ENCODE data around the gene C1orf146.
"Not testable (repeated sequence)": the region's sequence is repeated elsewhere in the genome, so short reads cannot be mapped to it uniquely, and the experiment has no call there.

C1orf146 gene, protein sequence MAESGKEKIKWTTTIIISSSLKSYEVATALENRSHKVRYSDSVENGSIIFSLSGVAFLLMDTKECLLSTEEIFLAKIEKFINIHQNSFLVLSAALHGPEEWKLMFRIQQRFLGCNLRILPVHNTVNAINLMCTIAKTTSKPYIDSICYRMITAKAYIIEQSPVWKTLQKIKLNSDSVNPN

DNA sequence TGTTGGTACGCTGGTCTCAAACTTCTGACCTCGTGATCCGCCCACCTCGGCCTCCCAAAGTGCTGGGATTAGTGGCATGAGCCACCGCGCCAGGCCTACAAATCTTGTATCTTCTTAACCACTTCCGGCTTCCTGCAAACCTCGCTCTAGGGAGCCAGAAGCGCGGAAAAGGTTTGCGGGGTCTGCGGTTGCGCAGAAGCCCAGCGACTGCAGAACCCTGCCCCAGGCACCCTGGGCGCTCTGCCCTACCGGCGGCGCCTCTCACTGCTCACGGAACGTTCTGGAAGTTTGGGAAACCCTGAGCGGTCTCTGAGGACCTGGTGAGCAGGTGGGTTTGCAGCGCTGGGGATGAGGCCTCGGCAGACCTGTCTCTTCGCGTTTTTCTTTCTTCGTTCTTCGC, at the start of gene C1orf146:
Gene C1orf146 (plus strand): TSS at position 195 of the 400 bp plus-strand sequence. CDS start 13,506 bp downstream, outside the sequence.
- no peak for DNase-seq

DNA sequence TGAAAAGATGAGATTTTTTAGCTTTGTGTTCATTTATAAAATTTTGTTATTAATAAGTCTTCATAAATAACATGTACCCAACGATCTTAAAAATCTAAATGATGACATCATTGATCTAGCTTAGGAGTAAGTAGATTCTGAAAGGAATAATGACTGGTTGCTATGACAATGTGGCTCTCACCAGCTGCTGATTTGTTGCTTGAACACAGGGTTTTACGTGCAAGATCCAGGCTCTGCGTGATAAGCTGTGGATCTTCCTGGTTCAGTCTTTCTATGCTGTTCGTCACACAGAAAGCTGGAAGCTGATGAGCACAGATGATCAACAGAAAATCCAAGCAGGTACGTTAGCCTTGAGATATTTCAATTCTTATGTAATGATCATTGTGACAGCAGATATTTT, 49.1 kb upstream of the C1orf146 start:
- DNase-seq: peak; percentile 65

DNA sequence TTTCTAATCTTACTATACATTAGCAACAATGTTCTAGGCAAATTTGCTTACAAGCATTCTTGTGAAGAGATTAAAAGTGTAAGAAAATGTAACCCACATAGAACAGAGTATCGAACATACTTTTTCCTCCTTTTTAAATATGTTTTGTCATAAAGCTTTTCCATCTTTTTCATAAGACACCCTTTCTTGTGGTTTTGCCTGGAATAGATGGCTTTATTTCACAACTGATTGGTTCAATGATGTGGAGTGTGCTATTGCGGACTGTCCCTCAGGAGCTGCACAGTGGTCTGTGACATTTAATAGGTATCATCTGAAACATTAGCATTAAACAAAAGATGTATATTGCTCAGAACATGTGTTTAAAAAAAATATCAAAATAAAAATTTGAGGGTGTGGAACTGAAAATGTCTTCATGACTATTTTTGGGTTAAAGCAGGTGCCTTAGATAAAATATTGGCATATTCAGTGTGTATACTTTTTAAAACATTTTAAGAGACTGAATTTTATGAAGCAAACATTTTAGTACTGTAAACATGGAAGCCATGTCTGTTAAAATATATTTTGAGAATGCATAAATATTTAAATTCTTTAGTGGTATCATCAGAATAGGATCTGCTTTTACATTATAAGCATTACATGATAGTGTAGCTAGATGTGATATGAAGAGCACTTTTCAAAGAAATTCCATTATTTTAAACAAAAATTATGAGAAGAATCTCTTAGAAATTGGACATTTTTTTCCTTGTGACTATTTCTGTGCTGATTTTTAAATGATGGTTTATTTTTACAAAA, 48.3 kb upstream of the C1orf146 start:
- no peak for DNase-seq

DNA sequence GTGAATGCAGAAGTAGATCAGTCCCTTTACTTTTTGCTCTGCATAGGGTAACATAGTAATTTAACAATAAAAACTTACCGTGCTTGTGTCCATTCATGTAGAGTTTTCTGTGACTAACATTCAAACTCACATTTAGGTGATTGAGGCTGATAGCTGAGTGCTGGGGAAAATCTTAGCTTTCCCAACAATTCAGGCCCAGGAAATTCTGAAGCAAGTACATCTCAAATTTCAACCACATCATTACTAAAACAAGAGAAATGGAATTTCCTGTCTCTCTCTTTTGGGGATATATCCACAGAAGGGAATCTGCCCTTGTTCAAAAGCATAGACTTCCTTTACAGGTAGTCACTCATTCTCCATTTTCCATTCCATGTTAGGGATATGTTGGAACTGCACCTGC, 33.1 kb upstream of the C1orf146 start:
- no peak for DNase-seq

DNA sequence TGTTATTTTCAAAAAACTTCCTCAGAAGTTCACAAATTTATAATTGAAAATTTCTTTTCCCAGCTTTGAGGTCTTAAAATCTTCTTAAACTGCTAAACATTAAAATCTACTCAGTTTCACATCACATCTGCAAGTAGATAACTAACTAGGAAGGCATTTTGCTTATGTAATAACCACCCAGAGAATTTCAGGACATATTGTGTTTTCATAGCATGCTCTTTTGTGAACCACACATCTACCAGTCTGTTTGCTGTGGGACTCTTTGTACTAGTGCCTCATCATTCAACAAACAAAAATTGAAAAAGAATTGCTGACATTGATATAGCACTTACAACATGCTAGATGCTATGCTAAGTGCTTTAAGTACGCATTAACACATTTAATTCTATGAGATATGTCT, 31.6 kb upstream of the C1orf146 start:
- DNase-seq: no peak

DNA sequence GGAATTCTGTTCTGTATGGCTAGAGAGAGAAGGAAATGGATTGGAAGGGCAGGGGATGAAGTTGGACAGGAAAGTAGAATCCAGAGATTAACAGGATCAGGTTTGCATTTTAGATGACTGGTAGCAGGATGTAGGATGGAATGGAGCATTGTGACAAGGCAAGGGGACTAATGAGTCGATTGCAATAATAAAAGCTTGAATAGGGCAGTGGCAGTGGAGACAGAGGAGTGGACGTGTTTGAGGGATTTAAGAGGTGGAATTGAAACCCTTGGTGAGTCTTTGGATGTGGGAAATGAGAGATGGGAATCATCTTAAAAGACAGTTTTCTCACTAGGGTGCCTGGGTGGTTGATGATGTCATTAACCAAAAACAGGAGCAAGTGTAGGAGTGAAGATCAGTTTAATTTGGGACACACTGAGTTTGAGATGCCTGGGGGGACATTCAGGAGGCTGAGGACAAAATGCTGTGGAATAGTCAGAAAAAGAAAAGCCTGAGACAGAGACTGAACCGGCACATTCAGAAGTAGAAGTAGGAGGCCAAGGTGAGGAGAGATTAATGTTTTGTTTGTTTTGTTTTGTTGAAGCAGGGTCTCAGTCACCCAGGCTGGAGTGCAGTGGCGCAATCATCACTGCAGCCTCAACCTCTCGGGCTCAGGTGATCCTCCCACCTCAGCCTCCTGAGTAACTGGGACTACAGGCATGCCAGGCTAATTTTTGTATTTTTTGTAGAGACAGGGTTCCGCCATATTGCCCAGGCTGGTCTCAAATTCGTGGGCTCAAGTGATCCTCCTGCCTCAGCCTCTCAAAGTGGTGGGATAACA, 29.1 kb upstream of the C1orf146 start:
- no peak for DNase-seq

DNA sequence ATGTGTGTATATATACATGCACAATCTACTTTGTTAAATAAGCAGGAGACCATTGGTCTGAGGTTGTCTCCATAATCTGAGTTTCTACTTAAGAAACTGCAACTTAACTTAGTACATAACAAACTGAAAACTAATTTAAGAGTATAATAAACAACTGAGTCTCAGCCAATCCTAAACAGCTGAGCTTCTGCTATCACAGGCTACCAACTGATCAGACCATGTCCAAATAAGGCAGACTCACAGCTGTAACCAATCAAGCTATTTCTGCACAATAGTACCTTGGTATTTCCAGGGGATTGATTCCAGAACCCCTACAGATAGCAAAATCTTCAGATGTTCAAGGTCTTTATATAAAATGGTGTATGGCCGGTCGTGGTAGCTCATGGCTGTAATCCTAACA, 26.0 kb upstream of the C1orf146 start:
- no peak for DNase-seq

DNA sequence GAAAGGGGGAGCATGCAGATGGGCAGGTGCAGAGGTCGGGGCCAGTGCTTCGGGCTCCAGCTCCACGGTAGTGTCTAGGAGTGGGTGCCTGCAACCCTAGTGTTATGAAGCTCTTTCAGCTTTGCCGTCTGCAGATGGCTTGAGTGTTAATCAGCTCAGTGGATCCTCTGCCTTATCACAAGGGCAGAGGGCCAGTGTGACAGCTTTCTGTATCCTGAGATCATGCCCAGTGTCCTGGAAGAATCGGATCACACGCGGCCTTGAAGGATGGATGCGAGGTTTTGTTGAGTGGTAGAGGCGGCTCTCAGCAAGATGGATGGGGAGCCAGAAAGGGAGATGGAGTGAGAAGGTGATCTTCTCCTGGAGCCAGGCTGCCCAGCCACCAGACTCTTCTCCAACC, 25.5 kb upstream of the C1orf146 start:
- DNase-seq: no peak

DNA sequence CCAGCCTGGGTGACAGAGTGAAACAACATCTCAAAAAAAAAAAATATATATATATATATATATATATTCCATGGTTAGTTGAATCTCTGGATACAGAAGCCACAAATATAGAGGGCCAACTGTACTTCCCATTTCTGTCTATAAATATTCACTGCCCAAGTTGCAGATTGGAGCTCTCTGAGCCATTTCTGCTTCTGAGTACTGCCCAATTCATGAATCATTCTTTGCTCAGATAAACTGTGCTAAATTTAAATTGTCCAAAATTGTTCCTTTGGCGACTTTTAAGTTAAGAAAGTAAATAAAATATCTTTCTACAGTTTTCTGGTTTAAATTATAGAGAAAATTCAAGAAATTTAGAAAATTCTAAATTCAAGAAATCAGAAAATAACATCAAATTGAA, 23.2 kb upstream of the C1orf146 start:
- DNase-seq: no peak

DNA sequence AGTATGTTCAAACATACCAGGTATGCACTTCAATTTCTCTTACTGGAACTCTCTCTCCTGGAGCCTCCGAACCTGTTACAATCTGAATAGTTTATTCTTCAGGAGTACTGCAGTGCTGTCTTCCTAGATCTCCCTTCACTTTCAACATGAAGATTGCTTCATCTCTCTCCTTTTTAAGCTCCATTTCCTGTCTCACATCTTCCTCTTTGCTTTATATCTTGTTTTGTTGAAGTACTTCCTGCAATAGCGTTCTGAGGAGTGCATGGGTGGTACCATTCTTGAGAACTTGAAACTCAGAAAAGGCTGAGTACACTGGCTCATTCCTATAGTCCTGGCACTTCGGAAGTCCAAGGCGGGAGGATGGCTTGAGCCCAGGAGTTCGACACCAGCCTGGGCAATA, 15.7 kb upstream of the C1orf146 start:
- DNase-seq: no peak

DNA sequence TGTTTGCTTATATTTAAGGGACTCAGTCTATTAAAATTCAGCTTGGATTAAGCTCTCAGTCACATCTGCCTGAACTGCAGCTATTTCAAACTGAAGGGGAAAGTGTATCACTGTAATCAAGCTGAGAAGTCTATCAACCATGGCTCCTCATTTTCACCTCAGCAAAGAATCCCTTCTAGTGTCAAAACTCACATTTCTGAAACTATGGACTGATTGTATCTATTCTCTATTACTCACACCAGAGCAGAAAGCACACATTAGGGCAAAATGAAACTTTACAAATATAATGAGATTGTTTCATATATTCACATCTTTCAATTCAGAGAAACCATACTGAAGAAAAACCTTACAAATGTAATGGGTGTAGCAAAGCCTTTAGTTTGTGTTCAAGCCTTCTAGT, 14.6 kb upstream of the C1orf146 start:
- DNase-seq: no peak

DNA sequence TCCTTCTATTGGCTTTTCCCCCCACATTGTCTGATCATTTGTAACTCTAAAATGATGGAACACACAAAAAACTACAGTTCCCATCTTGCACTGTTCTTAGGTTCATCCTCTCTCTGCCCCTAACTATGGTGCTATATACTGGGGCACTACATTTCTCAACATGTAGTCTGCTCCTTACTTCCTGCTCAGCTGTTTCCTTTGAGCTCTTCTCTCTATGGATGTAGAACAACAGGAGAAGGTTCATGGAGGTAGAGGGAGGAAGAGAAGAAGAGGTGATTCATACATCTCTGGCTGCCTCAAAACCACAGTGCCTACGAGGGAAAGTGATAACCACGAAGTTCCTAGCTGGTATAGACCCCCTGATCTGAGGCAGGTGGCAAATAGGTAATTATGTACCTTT, 7.0 kb upstream of the C1orf146 start:
- DNase-seq: no peak

DNA sequence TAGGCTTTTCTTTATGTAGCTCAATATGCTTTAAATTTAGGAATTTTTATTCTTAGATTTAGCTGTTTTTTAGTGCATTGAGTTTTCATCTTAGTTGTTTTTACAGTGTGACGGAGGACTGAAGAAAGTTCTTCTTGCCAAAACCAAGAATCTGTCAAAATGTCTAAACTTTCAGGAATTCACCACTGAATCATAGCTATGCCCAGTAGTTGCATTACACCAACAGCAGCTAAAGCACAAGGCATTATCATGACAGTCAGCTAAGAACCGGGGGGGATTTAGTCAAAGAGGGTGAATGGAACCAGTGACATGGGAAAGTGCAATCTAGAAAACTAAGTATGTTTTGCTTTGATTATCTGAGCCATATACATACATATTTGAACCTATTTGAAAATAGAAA, 6.5 kb upstream of the C1orf146 start:
- no peak for DNase-seq

DNA sequence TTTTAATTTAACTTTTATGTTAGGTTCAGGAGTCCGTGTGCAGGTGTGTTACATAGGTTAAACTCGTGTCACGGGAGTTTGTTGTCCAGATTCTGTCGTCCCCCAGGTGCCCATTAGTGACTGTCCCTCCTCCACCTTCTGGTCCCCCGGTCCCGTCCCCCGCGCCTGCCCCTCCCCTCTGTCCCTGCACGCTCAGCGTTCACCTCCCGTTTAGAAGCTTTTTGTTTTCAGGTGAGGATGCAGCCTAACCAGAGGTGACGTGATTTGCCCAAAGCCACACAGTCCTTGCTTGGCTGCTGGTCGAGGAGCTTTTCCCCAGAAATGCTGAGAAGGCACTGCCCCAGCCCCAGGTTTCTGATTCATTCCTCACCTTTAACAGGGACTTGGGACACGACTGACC, 844 bp downstream of the C1orf146 start:
- DNase-seq: no peak

DNA sequence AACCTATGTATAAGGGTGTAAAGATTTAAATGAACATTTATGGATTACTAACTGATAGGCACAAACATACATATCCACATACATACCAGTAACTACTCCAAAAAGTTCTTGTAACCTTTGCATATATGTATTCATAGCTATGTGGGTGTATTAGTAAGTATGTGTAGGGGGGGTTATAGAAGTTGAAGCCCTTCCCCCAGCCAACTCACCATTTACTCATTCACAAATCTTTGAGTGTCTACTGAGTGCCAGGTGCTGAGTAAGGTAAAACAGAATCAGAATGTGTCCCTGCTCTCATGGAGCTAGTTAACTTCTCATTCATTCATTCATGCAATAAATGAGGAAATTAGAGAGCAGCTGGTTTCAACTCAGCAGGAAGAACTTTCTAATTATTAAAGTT, 1.3 kb downstream of the C1orf146 start:
- DNase-seq: no peak

DNA sequence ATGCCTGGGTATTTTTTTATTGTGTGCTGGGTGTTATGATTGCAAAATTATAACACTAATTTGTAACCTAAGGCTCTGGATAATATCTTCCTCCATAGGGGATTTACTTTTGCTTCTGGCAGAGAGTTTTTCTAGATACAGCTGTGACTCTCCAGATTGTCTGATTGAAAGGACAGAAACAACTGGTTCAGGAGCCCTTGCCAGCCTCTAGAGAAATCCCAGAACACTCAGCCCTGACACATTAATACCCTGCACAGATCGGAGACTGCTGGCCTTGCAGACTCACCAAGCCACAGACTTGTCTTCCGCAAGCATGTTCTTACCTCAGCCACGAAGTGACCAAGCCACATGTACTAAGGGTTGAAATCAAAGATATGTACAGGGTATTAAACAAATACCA, 10.7 kb downstream of the C1orf146 start:
- DNase-seq: no peak

DNA sequence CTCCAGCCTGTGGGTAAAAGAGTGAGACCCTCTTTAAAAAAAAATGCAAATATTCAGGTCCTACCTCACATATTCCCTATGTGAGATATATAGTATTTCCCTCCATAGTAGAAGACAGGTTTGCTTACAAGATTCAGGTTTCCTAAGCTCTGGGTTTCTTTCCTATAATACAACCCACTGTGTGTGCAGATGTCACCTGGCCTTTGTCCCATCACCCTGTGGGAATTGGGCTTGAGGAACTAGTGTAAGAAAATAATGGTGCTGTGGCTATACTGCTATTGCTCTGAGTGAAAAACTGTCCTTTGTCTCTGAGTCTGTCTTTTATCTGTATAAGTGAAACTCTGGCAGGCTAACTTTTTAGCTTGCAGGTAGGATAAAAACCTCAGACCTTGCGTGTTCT, 13.0 kb downstream of the C1orf146 start:
- DNase-seq: no peak

DNA sequence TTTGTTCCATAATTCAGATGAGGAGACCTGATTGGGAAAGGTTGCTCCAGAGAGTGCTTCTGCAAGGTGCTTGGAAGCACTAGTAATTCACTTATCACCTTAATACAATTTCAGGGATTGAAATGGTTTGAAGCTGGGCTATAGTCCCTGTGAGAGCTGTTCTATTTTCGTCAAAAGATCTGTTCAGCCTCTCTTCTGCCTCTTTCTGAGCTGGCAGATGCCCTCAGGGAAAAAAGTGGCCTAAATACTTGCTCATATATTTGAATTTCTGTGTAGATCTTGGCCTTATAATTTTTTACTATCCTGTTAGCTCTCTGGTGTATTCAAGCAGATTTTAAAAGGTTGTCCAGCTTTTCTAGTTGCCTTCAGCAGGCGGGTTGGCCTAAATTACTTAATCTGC, 22.3 kb downstream of the C1orf146 start:
- no peak for DNase-seq

DNA sequence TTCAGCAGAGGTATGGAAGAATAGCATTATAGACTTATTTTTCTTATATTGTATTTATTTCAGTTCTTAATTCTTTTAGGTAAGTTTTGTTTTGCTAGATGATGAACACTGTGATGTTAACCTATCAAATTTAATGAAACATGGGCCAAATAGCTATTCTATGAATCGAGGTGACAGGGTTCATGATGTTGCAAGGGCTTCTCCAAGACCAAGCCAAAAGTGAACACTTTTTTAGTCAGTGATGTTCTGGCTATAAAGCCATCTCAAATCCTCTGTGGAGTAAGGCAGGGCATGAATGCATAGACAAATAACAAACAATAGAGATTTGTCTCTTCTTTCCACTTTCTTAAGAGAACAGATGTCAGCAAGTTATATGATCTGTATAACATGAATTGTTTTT, 26.7 kb downstream of the C1orf146 start:
- DNase-seq: no peak

DNA sequence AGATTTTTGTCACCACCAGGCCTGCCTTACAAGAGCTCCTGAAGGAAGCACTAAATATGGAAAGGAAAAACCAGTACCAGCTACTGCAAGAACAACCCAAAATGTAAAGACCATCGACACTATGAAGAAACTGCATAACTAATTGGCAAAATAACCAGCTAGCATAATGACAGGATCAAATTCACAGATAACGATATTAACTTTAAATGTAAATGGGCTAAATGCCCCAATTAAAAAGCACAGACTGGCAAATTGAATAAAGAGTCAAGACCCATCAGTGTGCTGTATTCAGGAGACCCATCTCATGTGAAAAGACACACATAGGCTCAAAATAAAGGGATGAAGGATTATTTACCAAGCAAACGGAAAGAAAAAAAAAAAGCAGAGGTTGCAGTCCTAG, 37.0 kb downstream of the C1orf146 start:
- not testable (repeated sequence) for DNase-seq

DNA sequence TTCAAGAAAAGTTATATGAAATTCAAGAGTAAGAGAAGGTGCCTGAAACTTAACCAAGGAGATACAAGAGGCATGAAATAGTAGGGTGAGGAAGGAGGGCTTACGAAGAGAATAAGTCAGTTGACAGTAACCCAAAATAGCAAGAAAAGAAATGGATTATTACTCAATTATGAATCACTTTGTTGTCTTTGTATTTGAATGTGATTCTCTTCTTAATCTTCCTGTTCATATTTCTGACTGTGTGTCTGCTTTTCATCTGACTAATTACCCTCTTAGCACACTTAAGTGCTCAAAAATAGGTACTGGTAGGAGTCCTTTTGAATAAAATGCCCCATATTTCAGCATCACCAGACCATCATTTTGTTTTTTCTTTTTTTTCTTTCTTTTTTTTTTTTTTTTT, 41.6 kb downstream of the C1orf146 start:
- no peak for DNase-seq

DNA sequence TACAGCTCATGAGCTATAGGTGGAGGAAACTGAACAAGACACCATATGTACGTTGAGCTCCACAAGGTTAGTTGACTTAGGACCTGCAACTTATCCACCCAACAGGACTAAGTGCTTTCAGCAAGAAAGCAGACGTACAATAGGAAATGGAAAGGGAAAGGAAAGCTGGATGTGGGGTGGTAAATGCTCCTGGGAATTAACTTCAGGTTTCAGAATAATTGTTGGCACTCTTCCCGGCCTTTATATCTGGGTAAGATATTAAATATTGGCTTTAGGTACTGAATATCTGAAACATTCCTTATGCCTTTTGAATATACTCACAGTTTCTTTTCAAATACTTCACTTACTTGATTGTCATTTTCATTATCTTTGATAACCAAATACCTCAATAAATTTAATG, 44.8 kb downstream of the C1orf146 start:
- no peak for DNase-seq

DNA sequence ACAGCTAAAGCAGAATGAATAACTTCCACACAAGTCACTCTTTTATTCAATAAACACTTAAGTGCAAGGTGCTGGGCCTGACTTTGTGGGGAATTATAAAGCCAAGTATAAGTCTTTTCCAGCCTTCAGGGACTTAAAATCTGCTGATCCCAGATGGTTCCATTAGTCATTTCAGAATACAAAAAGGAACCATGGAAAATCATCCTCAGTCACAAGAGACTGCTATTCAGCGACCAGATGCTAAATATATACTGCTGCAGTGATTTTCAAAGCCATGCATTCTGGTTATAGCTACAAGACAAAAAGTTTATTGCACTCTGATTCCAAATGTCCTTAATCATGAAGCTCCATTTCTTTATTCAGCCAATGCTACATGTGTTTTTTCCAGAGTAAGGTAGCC, 55.3 kb downstream of the C1orf146 start:
- no peak for DNase-seq

DNA sequence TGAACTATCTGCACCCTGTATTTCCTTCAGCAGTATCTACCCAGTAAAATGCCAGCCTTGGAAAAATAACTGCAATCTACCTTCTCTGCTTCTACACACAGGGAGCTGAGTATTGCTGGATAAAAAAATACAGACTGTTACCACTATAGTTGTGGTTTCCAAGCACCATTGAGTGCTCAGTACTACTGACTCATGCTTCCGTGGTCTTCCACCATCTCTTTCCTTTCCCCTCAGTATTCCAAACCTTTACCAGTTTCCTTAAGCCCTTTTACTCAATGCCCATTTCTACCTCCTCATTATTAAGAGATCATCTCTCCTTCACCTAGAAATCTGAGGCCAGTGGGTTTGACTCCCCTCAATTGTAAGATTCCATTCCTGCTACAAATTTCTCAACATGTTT, 57.2 kb downstream of the C1orf146 start:
- no peak for DNase-seq

Data from SHP77 treated with DMSO at 0.1 percent for 48 hours (cell line).